HepG2 (cell line): ENCODE results near the gene CPNE8.

Experiments
- CEBPG ChIP-seq: IDR thresholded peaks from 2 replicates; pipeline ENCODE4 v1.6.1; 2016
- EP300 ChIP-seq, 3 experiments: sonication (generic) in 1 of 3; formaldehyde crosslinking in 1 of 3; IDR thresholded peaks; 2 replicates each; pipeline versions ENCODE4 v1.5.1 to v1.6.1; 2011 to 2020; ENCODE audit warnings: low read depth in 2 of 3, low read length in 2 of 3, borderline replicate concordance in 1 of 3, improper control_type of control experiment in 1 of 3, mild to moderate bottlenecking in 1 of 3, missing genetic modification reagents in 1 of 3, moderate library complexity in 1 of 3
- EZH2 ChIP-seq: conservative IDR thresholded peaks from 2 replicates; pipeline ENCODE4 v1.6.1; 2012; ENCODE audit warnings: mild to moderate bottlenecking, low read depth, low read length, moderate library complexity
- MTF2 ChIP-seq: sonication (generic); formaldehyde crosslinking; IDR thresholded peaks from 2 replicates; pipeline ENCODE4 v1.5.0; 2020; ENCODE audit warnings: missing genetic modification reagents, borderline replicate concordance
- NBN ChIP-seq: fragments of 450-650 bp; conservative IDR thresholded peaks from 2 replicates; pipeline ENCODE4 v1.6.1; 2017
- NR1H2 ChIP-seq: sonication (generic); formaldehyde crosslinking; IDR thresholded peaks from 2 replicates; pipeline ENCODE4 v1.8.1; 2022; ENCODE audit warnings: low read depth, missing genetic modification reagents, borderline replicate concordance
- SMC3 ChIP-seq: IDR thresholded peaks from 2 replicates; pipeline ENCODE4 v1.6.1; 2011; ENCODE audit warnings: low read length, improper control_type of control experiment
- TARDBP ChIP-seq: sonication (generic); formaldehyde crosslinking; IDR thresholded peaks from 2 replicates; pipeline ENCODE4 v1.8.0; 2022; ENCODE audit warnings: mild to moderate bottlenecking, missing genetic modification reagents
- TEAD3 ChIP-seq: optimal IDR thresholded peaks from 2 replicates; pipeline ENCODE3; 2016; ENCODE audit warnings: borderline replicate concordance
- ZFP36 ChIP-seq: fragments of 150-350 bp; IDR thresholded peaks from 2 replicates; pipeline ENCODE4 v1.6.1; 2018; ENCODE audit warnings: borderline replicate concordance, low read length, low read depth; ENCODE audit not compliant: partially characterized antibody
- ZNF33B ChIP-seq: sonication (generic); formaldehyde crosslinking; IDR thresholded peaks from 2 replicates; pipeline ENCODE4 v1.5.1; 2020; ENCODE audit warnings: mild to moderate bottlenecking, missing genetic modification reagents
- ZNF564 ChIP-seq: sonication (generic); formaldehyde crosslinking; IDR thresholded peaks from 2 replicates; pipeline ENCODE4 v1.8.1; 2023; ENCODE audit warnings: mild to moderate bottlenecking, missing genetic modification reagents
- TF ChIP-seq, protein P1 (sequence below): sonication (generic); formaldehyde crosslinking; IDR thresholded peaks from 2 replicates; pipeline ENCODE4 v1.5.0; 2020; ENCODE audit warnings: mild to moderate bottlenecking, missing genetic modification reagents, moderate library complexity

DNA sequence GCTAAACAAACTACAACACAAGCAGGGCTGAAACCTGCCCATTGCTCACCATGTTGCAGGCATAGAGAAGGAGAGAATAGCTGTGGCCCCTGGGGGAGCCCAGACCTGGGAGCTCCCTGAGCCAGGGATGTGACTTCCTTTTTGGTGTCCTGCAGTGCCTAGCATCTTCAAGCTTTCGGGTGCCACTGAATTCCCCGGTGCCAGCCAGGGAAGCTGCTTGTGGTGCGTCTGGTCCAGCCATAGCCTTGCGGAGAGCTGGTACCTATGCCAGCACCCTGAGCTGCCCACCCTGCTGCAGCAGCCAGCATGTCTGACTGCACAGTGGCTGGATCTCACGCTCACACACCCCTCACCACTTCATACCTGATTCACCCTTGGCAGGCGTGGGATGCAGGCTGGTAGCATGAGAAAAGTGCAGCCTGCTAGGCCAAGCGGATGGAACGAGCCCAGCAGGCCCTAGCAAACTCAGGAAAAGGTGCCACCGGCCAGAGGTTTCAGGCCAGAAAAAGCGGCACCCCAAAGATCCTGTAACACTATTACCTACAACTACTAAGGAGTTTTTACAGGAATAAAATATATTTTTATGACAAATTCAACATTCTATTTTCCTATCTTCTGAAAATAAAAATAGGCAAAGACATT, 183.7 kb downstream of the CPNE8 start:
- no peak for TF ChIP-seq TARDBP (CRISPR knock-in tag)
- TF ChIP-seq EP300 (IDR thresholded peaks at IDR 0.05; ENCODE audit: low read depth in 2 of 2, low read length in 2 of 2), result no peak
- TF ChIP-seq EP300 (CRISPR knock-in tag; IDR thresholded peaks at IDR 0.05; ENCODE audit: borderline replicate concordance), result no peak
- TF ChIP-seq MTF2 (CRISPR knock-in tag), result no peak
- TF ChIP-seq ZNF33B (CRISPR knock-in tag), result no peak
- no peak for TF ChIP-seq NBN
- TF ChIP-seq CEBPG (CRISPR knock-in tag), result no peak
- TF ChIP-seq NR1H2 (CRISPR knock-in tag), result no peak
- no peak for TF ChIP-seq TEAD3
- TF ChIP-seq, protein P1, sequence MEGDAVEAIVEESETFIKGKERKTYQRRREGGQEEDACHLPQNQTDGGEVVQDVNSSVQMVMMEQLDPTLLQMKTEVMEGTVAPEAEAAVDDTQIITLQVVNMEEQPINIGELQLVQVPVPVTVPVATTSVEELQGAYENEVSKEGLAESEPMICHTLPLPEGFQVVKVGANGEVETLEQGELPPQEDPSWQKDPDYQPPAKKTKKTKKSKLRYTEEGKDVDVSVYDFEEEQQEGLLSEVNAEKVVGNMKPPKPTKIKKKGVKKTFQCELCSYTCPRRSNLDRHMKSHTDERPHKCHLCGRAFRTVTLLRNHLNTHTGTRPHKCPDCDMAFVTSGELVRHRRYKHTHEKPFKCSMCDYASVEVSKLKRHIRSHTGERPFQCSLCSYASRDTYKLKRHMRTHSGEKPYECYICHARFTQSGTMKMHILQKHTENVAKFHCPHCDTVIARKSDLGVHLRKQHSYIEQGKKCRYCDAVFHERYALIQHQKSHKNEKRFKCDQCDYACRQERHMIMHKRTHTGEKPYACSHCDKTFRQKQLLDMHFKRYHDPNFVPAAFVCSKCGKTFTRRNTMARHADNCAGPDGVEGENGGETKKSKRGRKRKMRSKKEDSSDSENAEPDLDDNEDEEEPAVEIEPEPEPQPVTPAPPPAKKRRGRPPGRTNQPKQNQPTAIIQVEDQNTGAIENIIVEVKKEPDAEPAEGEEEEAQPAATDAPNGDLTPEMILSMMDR (CRISPR knock-in tag), result no peak
- TF ChIP-seq ZFP36, result no peak
- TF ChIP-seq EZH2, result no peak
- no peak for TF ChIP-seq SMC3
- no peak for TF ChIP-seq ZNF564 (CRISPR knock-in tag)
